Smooth muscle cell (in vitro differentiated cells): ENCODE data around the gene EED. TPM values are rescaled to one million over a fixed set of nuclear protein-coding genes. Genes with fewer than 3 reads are reported as not detected.

Experiments used
- DNase-seq: peaks from one replicate; lab custom pipeline; 2025; ENCODE audit not compliant: unreplicated experiment; lab: John Stamatoyannopoulos, UW
- H2AFZ ChIP-seq: fragments of 200-600 bp; sonication (generic); 2 replicates; pipeline ENCODE4 v1.6.0; 2016; ENCODE audit warnings: antibody characterized with exemption, low read depth, mild to moderate bottlenecking
- H3F3A ChIP-seq: fragments of 200-600 bp; sonication (generic); 2 replicates; pipeline ENCODE4 v1.6.0; 2017; ENCODE audit warnings: antibody characterized with exemption, low read depth
- H3K27ac ChIP-seq: fragments of 200-600 bp; sonication (generic); 2 replicates; pipeline ENCODE4 v1.5.1; 2016; ENCODE audit warnings: low read depth, mild to moderate bottlenecking
- H3K27me3 ChIP-seq: fragments of 200-600 bp; sonication (generic); 2 replicates; pipeline ENCODE4 v1.6.1; 2016; ENCODE audit warnings: low read depth, mild to moderate bottlenecking
- H3K36me3 ChIP-seq: fragments of 200-600 bp; sonication (generic); 2 replicates; pipeline ENCODE4 v1.5.1; 2016; ENCODE audit warnings: low read depth
- H3K4me1 ChIP-seq: fragments of 200-600 bp; sonication (generic); 2 replicates; pipeline ENCODE4 v1.5.1; 2016; ENCODE audit warnings: low read depth
- H3K4me2 ChIP-seq: fragments of 200-600 bp; sonication (generic); 2 replicates; pipeline ENCODE4 v1.6.0; 2016; ENCODE audit warnings: mild to moderate bottlenecking
- H3K4me3 ChIP-seq: fragments of 200-600 bp; sonication (generic); 2 replicates; pipeline ENCODE4 v1.5.1; 2016; ENCODE audit warnings: mild to moderate bottlenecking
- H3K79me2 ChIP-seq: fragments of 200-600 bp; sonication (generic); 2 replicates; pipeline ENCODE4 v1.6.0; 2016; ENCODE audit warnings: low read depth, mild to moderate bottlenecking
- H3K9ac ChIP-seq: fragments of 200-600 bp; sonication (generic); 2 replicates; pipeline ENCODE4 v1.6.0; 2016; ENCODE audit warnings: low read depth
- H3K9me3 ChIP-seq: fragments of 200-600 bp; sonication (generic); replicated peaks from 2 replicates; pipeline ENCODE4 v1.5.1; 2016; ENCODE audit warnings: low read depth
- H4K20me1 ChIP-seq: fragments of 200-600 bp; sonication (generic); 2 replicates; pipeline ENCODE4 v1.6.0; 2016; ENCODE audit warnings: low read depth
- WGBS: methylation state at CpG from one replicate; pipeline ENCODE4 v1.1.7; 2016; ENCODE audit warnings: low lambda C conversion rate; 5-methylcytosine and 5-hydroxymethylcytosine counted together
- polyA plus RNA-seq: library from polyadenylated mRNA; unstranded; fragments of >200 nt; fragmentation: Nextera tagmentation; extraction: Ambion mirVana; gene quantifications from 2 replicates; pipeline ENCODE4 v1.2.1, GENCODE V29; 2016
- total RNA-seq: library from RNA; depleted of rRNA; stranded (reverse); fragments of >200 nt; gene quantifications from 2 replicates; pipeline ENCODE4 v1.2.3, GENCODE V29; 2014
- TF ChIP-seq, protein P1 (sequence below): fragments of 200-600 bp; sonication (generic); IDR thresholded peaks from 2 replicates; pipeline ENCODE4 v1.5.1; 2017; ENCODE audit warnings: borderline replicate concordance, mild to moderate bottlenecking, antibody characterized with exemption; ENCODE audit not compliant: insufficient read depth, poor library complexity, severe bottlenecking

Gene EED
- total and polyA plus RNA-seq, 2 experiments from 2014 or later: 18.6 to 38.7 TPM

DNA sequence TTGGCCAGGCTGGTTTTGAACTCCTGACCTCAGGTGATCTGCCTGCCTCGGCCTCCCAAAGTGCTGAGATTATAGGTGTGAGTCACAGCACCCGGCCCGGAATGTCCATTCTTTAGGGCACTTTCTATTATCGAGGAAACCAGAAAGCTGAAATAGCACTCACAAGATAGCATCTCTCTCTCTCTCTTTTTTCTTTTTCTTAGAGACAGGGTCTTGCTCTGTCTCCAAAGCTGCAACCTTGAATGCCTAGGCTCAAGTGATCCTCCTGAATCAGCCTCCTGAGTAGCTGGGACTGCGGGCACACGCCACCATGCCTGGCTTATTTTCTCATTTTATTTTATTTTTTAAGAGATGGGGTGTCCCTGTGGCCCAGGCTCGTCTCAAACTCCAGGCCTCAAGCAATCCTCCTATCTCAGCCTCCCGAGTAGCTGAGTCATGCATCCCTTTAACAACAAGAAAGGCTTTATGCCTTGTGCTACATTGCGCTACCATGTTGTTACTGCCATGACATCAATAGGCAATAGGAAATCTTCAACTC lies 7.2 kb upstream of the EED start:
- Histone ChIP-seq H3K4me1 (no peaks in the 10 kb centered on the region), H3K79me2 (no peaks in the 10 kb centered on the region), H3K4me2 (no peak overlapping the region), H3K9ac (no peak overlapping the region), H3K27me3 (no peaks in the 10 kb centered on the region), H3K9me3 (no peaks in the 10 kb centered on the region), H2AFZ (no peak overlapping the region), H3F3A (no peaks in the 10 kb centered on the region), H3K36me3 (no peaks in the 10 kb centered on the region), H3K4me3 (no peak overlapping the region), H3K27ac (no peak overlapping the region), H4K20me1 (no peaks in the 10 kb centered on the region)
- 82% methylated on average over 9 of the region's 9 CpGs for WGBS
- TF ChIP-seq, protein P1, sequence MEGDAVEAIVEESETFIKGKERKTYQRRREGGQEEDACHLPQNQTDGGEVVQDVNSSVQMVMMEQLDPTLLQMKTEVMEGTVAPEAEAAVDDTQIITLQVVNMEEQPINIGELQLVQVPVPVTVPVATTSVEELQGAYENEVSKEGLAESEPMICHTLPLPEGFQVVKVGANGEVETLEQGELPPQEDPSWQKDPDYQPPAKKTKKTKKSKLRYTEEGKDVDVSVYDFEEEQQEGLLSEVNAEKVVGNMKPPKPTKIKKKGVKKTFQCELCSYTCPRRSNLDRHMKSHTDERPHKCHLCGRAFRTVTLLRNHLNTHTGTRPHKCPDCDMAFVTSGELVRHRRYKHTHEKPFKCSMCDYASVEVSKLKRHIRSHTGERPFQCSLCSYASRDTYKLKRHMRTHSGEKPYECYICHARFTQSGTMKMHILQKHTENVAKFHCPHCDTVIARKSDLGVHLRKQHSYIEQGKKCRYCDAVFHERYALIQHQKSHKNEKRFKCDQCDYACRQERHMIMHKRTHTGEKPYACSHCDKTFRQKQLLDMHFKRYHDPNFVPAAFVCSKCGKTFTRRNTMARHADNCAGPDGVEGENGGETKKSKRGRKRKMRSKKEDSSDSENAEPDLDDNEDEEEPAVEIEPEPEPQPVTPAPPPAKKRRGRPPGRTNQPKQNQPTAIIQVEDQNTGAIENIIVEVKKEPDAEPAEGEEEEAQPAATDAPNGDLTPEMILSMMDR: no peak
- no peak for DNase-seq

DNA sequence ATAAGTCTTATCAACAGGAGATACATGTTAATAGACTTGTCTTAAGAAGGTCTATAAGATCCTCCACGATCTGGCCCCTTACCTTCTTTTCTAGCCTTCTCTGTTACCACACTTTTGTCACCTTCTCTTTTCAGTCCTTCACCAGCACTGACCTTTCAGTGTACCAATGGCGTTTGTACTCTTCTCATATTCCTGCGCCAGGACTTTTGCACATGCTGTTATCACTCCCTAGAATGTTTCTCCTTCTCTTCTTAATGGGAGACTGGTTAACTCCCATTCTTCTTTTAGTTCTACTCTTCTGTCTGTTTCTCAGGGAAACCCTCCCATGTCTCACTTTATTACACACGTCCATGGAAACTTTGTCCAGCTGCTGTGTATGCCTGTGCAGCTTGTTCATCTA lies 4.4 kb upstream of the EED start:
- no peaks in the 10 kb centered on the region for H3K9me3 ChIP-seq
- H3K4me1 ChIP-seq: peaks cover 3% of the 10 kb centered on the region
- H3K36me3 ChIP-seq: no peaks in the 10 kb centered on the region
- no peak overlapping the region for H3K4me3 ChIP-seq
- no peak overlapping the region for H2AFZ ChIP-seq
- no peak overlapping the region for H3K4me2 ChIP-seq
- H3K79me2 ChIP-seq: no peaks in the 10 kb centered on the region
- DNase-seq: no peak
- TF ChIP-seq, protein P1: no peak
- no peak overlapping the region for H3K27ac ChIP-seq
- H3K9ac ChIP-seq: no peak overlapping the region
- H3K27me3 ChIP-seq: no peaks in the 10 kb centered on the region
- no peaks in the 10 kb centered on the region for H4K20me1 ChIP-seq
- H3F3A ChIP-seq: peaks cover 5% of the 10 kb centered on the region
- WGBS: 82% methylated on average over 4 of the region's 4 CpGs

DNA sequence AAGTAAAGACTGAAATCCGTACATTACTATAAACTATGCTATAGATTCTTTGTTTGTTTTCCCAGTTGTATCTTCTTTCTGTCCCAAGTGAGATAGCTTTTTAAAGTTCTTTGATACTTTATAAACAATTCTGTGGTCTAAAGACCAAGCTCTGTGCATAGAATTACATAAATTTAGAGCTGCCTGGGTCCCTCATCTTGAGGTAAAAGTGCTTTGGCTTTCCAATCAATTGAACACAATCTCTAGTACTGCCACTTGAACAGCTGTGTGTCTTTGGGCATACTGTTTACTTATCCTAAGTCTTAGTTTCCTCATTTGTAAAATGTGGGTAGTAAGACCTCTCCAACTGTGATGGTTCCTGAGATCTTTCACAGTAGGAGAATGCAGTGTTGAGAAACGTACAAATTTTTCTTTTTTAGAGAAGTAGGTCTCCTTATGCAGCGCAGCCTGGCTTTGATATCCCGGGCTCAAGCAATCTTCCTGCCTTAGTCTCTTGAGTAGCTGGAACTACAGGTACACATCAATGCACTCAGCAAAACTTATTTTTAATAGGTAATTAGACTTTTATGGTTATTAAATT lies 2.5 kb upstream of the EED start:
- TF ChIP-seq, protein P1: no peak
- Histone ChIP-seq H3K9me3 (no peaks in the 10 kb centered on the region), H3K4me3 (no peak overlapping the region), H3F3A (peaks cover 5% of the 10 kb centered on the region), H3K27ac (no peak overlapping the region), H2AFZ (no peak overlapping the region), H4K20me1 (peaks cover 18% of the 10 kb centered on the region), H3K79me2 (peaks cover 16% of the 10 kb centered on the region), H3K36me3 (no peaks in the 10 kb centered on the region), H3K4me1 (peaks cover 14% of the 10 kb centered on the region), H3K4me2 (no peak overlapping the region), H3K9ac (no peak overlapping the region), H3K27me3 (no peaks in the 10 kb centered on the region)
- DNase-seq: no peak
- WGBS: 95% methylated on average over 4 of the region's 4 CpGs

DNA sequence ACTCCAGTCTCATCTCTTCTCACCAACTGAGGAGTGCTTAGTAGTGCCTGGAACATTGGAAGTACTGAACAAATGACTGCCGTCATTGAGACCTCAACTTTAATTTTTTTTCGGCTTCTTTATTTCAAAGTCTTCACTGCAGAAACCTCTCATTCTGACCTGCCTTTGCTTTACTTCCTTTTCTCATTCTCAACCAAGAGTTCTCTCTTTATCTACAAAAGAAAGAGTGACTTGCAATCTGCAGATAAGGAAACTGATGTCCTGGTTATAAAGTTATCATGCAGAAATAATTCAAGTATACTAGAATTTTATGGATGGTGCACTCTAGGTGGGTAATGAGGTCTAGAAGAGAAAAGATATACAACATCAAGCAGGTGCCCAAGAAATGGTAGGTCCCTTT lies 1.2 kb upstream of the EED start:
- no peak for DNase-seq
- no peak overlapping the region for H3K4me2 ChIP-seq
- no peaks in the 10 kb centered on the region for H3K9me3 ChIP-seq
- peaks cover 30% of the 10 kb centered on the region for H3K79me2 ChIP-seq
- no peak overlapping the region for H3K9ac ChIP-seq
- no peaks in the 10 kb centered on the region for H3K36me3 ChIP-seq
- H3K27me3 ChIP-seq: no peaks in the 10 kb centered on the region
- TF ChIP-seq, protein P1: no peak
- peaks cover 15% of the 10 kb centered on the region for H3K4me1 ChIP-seq
- no peak overlapping the region for H3K27ac ChIP-seq
- H3F3A ChIP-seq: peaks cover 5% of the 10 kb centered on the region
- peaks cover 31% of the 10 kb centered on the region for H4K20me1 ChIP-seq
- H2AFZ ChIP-seq: no peak overlapping the region
- 91% methylated on average over 2 of the region's 2 CpGs for WGBS
- H3K4me3 ChIP-seq: no peak overlapping the region
